ENCODE data around the gene NYAP1.

The NYAP1 gene

GRCh38 chr7:100504887-100505611 lies 21.3 kb downstream of the NYAP1 start:
- no peak for DNase-seq
- no peak overlapping the region for H3K4me3 ChIP-seq (ENCODE audit: low read length)
- H2BK120ac ChIP-seq (ENCODE audit: low read depth, low read length), result no peak overlapping the region
- no peak overlapping the region for H2BK5ac ChIP-seq (ENCODE audit: low read length)
- H4K5ac ChIP-seq (ENCODE audit: low read length), result no peak overlapping the region
- no peak overlapping the region for H3K18ac ChIP-seq (ENCODE audit: low read length)
- no peak overlapping the region for H4K8ac ChIP-seq (ENCODE audit: low read depth, low read length)
- no peak overlapping the region for H3K4ac ChIP-seq (ENCODE audit: low read depth, low read length)
- no peak overlapping the region for H2AK5ac ChIP-seq (ENCODE audit: low read length)
- H3K27ac ChIP-seq (ENCODE audit: low read depth, low read length), result no peak overlapping the region
- H3K36me3 ChIP-seq (ENCODE audit: control insufficient read depth, insufficient read depth, low read length), result no peaks in the 10 kb centered on the region
- H3K9ac ChIP-seq (ENCODE audit: low read length), result no peak overlapping the region
- H3K4me2 ChIP-seq (ENCODE audit: low read length), result no peak overlapping the region
- no peaks in the 10 kb centered on the region for H3K4me1 ChIP-seq (ENCODE audit: control insufficient read depth, low read depth, low read length)
- no peaks in the 10 kb centered on the region for H3K27me3 ChIP-seq (ENCODE audit: insufficient read depth, low read length, poor library complexity)
- WGBS (ENCODE audit: extremely low coverage, insufficient coverage, low lambda C conversion rate), result no CpG with 5 or more reads among the region's 9 CpGs
- no peaks in the 10 kb centered on the region for H3K79me2 ChIP-seq (ENCODE audit: control insufficient read depth, insufficient read depth, low read length)
- no peak overlapping the region for H3K56ac ChIP-seq (ENCODE audit: low read length)
- no peaks in the 10 kb centered on the region for H3K79me1 ChIP-seq (ENCODE audit: low read length)
- H2BK15ac ChIP-seq (replicated peaks; ENCODE audit: low read depth), result no peak overlapping the region
- no peak overlapping the region for H3K23ac ChIP-seq (ENCODE audit: low read length)

- Histone ChIP-seq H3K79me2 (ENCODE audit: control insufficient read depth, insufficient read depth, low read length) (no peaks in the 10 kb centered on the region), H2BK120ac (ENCODE audit: low read depth, low read length) (no peak overlapping the region), H2AK5ac (ENCODE audit: low read length) (no peak overlapping the region), H4K8ac (ENCODE audit: low read depth, low read length) (no peak overlapping the region), H3K18ac (ENCODE audit: low read length) (no peak overlapping the region), H3K56ac (ENCODE audit: low read length) (no peak overlapping the region), H2BK5ac (ENCODE audit: low read length) (no peak overlapping the region), H3K79me1 (ENCODE audit: low read length) (no peaks in the 10 kb centered on the region), H3K9ac (ENCODE audit: low read length) (no peak overlapping the region), H3K4me1 (ENCODE audit: control insufficient read depth, low read depth, low read length) (no peaks in the 10 kb centered on the region), H3K27me3 (ENCODE audit: insufficient read depth, low read length, poor library complexity) (no peaks in the 10 kb centered on the region), H3K4ac (ENCODE audit: low read depth, low read length) (no peak overlapping the region), H3K23ac (ENCODE audit: low read length) (no peak overlapping the region), H2BK15ac (replicated peaks; ENCODE audit: low read depth) (no peak overlapping the region), H3K4me2 (ENCODE audit: low read length) (no peak overlapping the region), H3K36me3 (ENCODE audit: control insufficient read depth, insufficient read depth, low read length) (no peaks in the 10 kb centered on the region), H3K27ac (ENCODE audit: low read depth, low read length) (no peak overlapping the region), H4K5ac (ENCODE audit: low read length) (no peak overlapping the region), H3K4me3 (ENCODE audit: low read length) (no peak overlapping the region)
- peak; percentile 92 for DNase-seq
- WGBS (ENCODE audit: extremely low coverage, insufficient coverage, low lambda C conversion rate), result no CpG with 5 or more reads among the region's 8 CpGs
These were observed 22.7 kb downstream of the NYAP1 start for GRCh38 chr7:100506356-100506923.

GRCh38 chr7:100509231-100509630 lies 25.5 kb downstream of the NYAP1 start:
- Histone ChIP-seq H2BK15ac (replicated peaks; ENCODE audit: low read depth) (no peak overlapping the region), H3K23ac (ENCODE audit: low read length) (no peak overlapping the region), H3K4me1 (ENCODE audit: control insufficient read depth, low read depth, low read length) (no peaks in the 10 kb centered on the region), H3K18ac (ENCODE audit: low read length) (no peak overlapping the region), H3K4me3 (ENCODE audit: low read length) (no peak overlapping the region), H2AK5ac (ENCODE audit: low read length) (no peak overlapping the region), H3K4ac (ENCODE audit: low read depth, low read length) (no peak overlapping the region), H4K5ac (ENCODE audit: low read length) (no peak overlapping the region), H2BK5ac (ENCODE audit: low read length) (no peak overlapping the region), H3K4me2 (ENCODE audit: low read length) (no peak overlapping the region), H3K56ac (ENCODE audit: low read length) (no peak overlapping the region), H3K27me3 (ENCODE audit: insufficient read depth, low read length, poor library complexity) (no peaks in the 10 kb centered on the region), H4K8ac (ENCODE audit: low read depth, low read length) (no peak overlapping the region), H3K79me1 (ENCODE audit: low read length) (no peaks in the 10 kb centered on the region), H2BK120ac (ENCODE audit: low read depth, low read length) (no peak overlapping the region), H3K36me3 (ENCODE audit: control insufficient read depth, insufficient read depth, low read length) (no peaks in the 10 kb centered on the region), H3K27ac (ENCODE audit: low read depth, low read length) (no peak overlapping the region), H3K79me2 (ENCODE audit: control insufficient read depth, insufficient read depth, low read length) (no peaks in the 10 kb centered on the region), H3K9ac (ENCODE audit: low read length) (no peak overlapping the region)
- no CpG with 5 or more reads among the region's 15 CpGs for WGBS (ENCODE audit: extremely low coverage, insufficient coverage, low lambda C conversion rate)
- no peak for DNase-seq

GRCh38 chr7:100510437-100511239 lies 26.9 kb downstream of the NYAP1 start:
- H3K79me2 ChIP-seq (ENCODE audit: control insufficient read depth, insufficient read depth, low read length), result no peaks in the 10 kb centered on the region
- no peak overlapping the region for H3K9ac ChIP-seq (ENCODE audit: low read length)
- WGBS (ENCODE audit: extremely low coverage, insufficient coverage, low lambda C conversion rate), result no CpG with 5 or more reads among the region's 9 CpGs
- H3K56ac ChIP-seq (ENCODE audit: low read length), result no peak overlapping the region
- H3K27me3 ChIP-seq (ENCODE audit: insufficient read depth, low read length, poor library complexity), result no peaks in the 10 kb centered on the region
- H3K27ac ChIP-seq (ENCODE audit: low read depth, low read length), result no peak overlapping the region
- no peaks in the 10 kb centered on the region for H3K79me1 ChIP-seq (ENCODE audit: low read length)
- H2BK5ac ChIP-seq (ENCODE audit: low read length), result no peak overlapping the region
- H3K4me1 ChIP-seq (ENCODE audit: control insufficient read depth, low read depth, low read length), result peaks cover 2% of the 10 kb centered on the region
- H2BK15ac ChIP-seq (replicated peaks; ENCODE audit: low read depth), result no peak overlapping the region
- H4K5ac ChIP-seq (ENCODE audit: low read length), result no peak overlapping the region
- no peak overlapping the region for H3K18ac ChIP-seq (ENCODE audit: low read length)
- no peak overlapping the region for H4K8ac ChIP-seq (ENCODE audit: low read depth, low read length)
- no peaks in the 10 kb centered on the region for H3K36me3 ChIP-seq (ENCODE audit: control insufficient read depth, insufficient read depth, low read length)
- no peak overlapping the region for H3K4me3 ChIP-seq (ENCODE audit: low read length)
- no peak for DNase-seq
- H3K4me2 ChIP-seq (ENCODE audit: low read length), result no peak overlapping the region
- no peak overlapping the region for H2AK5ac ChIP-seq (ENCODE audit: low read length)
- no peak overlapping the region for H2BK120ac ChIP-seq (ENCODE audit: low read depth, low read length)
- no peak overlapping the region for H3K4ac ChIP-seq (ENCODE audit: low read depth, low read length)
- H3K23ac ChIP-seq (ENCODE audit: low read length), result no peak overlapping the region

- no peaks in the 10 kb centered on the region for H3K27me3 ChIP-seq (ENCODE audit: insufficient read depth, low read length, poor library complexity)
- H4K5ac ChIP-seq (ENCODE audit: low read length), result no peak overlapping the region
- no peak for DNase-seq
- no peak overlapping the region for H3K56ac ChIP-seq (ENCODE audit: low read length)
- no peak overlapping the region for H4K8ac ChIP-seq (ENCODE audit: low read depth, low read length)
- H3K9ac ChIP-seq (ENCODE audit: low read length), result no peak overlapping the region
- 100% methylated on average over 1 of the region's 9 CpGs for WGBS (ENCODE audit: extremely low coverage, insufficient coverage, low lambda C conversion rate)
- no peak overlapping the region for H3K18ac ChIP-seq (ENCODE audit: low read length)
- H2BK120ac ChIP-seq (ENCODE audit: low read depth, low read length), result no peak overlapping the region
- no peak overlapping the region for H2BK15ac ChIP-seq (replicated peaks; ENCODE audit: low read depth)
- H3K23ac ChIP-seq (ENCODE audit: low read length), result no peak overlapping the region
- no peak overlapping the region for H3K4ac ChIP-seq (ENCODE audit: low read depth, low read length)
- no peak overlapping the region for H2AK5ac ChIP-seq (ENCODE audit: low read length)
- H3K27ac ChIP-seq (ENCODE audit: low read depth, low read length), result no peak overlapping the region
- no peaks in the 10 kb centered on the region for H3K79me1 ChIP-seq (ENCODE audit: low read length)
- H3K36me3 ChIP-seq (ENCODE audit: control insufficient read depth, insufficient read depth, low read length), result no peaks in the 10 kb centered on the region
- H3K79me2 ChIP-seq (ENCODE audit: control insufficient read depth, insufficient read depth, low read length), result no peaks in the 10 kb centered on the region
- H3K4me1 ChIP-seq (ENCODE audit: control insufficient read depth, low read depth, low read length), result peaks cover 2% of the 10 kb centered on the region
- H3K4me3 ChIP-seq (ENCODE audit: low read length), result no peak overlapping the region
- no peak overlapping the region for H2BK5ac ChIP-seq (ENCODE audit: low read length)
- no peak overlapping the region for H3K4me2 ChIP-seq (ENCODE audit: low read length)
These were observed 29.6 kb downstream of the NYAP1 start for GRCh38 chr7:100513212-100513810.

All from mesendoderm (in vitro differentiated cells).